ENCODE measurements around the gene RPL27A.

The RPL27A gene

DNA sequence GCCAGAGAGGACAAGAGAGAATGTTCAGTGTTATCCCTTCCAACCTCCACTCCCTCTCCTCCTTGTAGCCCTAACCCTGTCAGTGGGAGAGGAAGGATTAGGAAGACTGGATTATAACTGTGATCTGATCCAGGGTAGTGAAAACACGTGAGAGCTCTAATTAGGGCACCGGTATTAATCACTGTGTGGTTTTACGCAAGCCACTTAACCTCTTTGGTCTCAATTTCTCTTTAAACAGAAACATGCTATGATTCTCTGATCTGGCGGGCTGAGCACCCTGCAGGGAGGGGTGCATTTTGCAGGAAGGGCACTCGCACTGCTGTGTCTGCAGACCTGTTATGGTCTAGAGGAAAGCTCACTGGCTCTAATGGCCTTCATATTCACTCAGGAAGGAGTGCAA is 11.5 kb downstream of the RPL27A start:
- H3K4me3 ChIP-seq (ENCODE audit: control insufficient read depth, low read depth, low read length): no peak overlapping the region
- DNase-seq (ENCODE audit: low read depth): no peak
- TF ChIP-seq, protein P1, sequence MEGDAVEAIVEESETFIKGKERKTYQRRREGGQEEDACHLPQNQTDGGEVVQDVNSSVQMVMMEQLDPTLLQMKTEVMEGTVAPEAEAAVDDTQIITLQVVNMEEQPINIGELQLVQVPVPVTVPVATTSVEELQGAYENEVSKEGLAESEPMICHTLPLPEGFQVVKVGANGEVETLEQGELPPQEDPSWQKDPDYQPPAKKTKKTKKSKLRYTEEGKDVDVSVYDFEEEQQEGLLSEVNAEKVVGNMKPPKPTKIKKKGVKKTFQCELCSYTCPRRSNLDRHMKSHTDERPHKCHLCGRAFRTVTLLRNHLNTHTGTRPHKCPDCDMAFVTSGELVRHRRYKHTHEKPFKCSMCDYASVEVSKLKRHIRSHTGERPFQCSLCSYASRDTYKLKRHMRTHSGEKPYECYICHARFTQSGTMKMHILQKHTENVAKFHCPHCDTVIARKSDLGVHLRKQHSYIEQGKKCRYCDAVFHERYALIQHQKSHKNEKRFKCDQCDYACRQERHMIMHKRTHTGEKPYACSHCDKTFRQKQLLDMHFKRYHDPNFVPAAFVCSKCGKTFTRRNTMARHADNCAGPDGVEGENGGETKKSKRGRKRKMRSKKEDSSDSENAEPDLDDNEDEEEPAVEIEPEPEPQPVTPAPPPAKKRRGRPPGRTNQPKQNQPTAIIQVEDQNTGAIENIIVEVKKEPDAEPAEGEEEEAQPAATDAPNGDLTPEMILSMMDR (IDR thresholded peaks at IDR 0.05; ENCODE audit: control insufficient read depth, insufficient read depth, low read depth, low read length, missing control alignments): no peak

DNA sequence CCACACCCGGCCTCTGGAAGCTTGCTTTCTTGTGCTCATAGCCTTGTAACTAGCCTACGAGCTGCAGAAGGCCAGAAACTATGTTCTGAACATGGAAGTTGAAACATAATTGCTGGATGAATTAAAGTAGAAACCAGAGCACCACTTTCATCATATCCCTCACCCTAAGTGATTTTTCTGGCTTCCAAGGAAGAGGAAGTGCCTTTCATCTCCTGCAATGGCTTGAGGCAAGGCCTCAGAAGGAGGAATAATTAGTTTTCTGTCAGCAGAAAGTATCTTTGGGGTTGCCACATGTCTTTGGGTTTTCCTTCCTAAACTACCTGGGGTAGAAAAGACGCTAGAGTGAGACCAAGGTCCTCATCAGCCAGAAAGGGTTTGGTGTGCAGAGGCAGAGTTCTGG is 14.5 kb downstream of the RPL27A start:
- DNase-seq (ENCODE audit: low read depth): no peak
- no peak overlapping the region for H3K4me3 ChIP-seq (ENCODE audit: control insufficient read depth, low read depth, low read length)
- TF ChIP-seq, protein P1 (IDR thresholded peaks at IDR 0.05; ENCODE audit: control insufficient read depth, insufficient read depth, low read depth, low read length, missing control alignments): no peak

GRCh38 chr11:8698379-8698851 is 15.8 kb downstream of the RPL27A start:
- no peak overlapping the region for H3K4me3 ChIP-seq (ENCODE audit: control insufficient read depth, low read depth, low read length)
- TF ChIP-seq, protein P1 (IDR thresholded peaks at IDR 0.05; ENCODE audit: control insufficient read depth, insufficient read depth, low read depth, low read length, missing control alignments): no peak
- DNase-seq (ENCODE audit: low read depth): no peak

DNA sequence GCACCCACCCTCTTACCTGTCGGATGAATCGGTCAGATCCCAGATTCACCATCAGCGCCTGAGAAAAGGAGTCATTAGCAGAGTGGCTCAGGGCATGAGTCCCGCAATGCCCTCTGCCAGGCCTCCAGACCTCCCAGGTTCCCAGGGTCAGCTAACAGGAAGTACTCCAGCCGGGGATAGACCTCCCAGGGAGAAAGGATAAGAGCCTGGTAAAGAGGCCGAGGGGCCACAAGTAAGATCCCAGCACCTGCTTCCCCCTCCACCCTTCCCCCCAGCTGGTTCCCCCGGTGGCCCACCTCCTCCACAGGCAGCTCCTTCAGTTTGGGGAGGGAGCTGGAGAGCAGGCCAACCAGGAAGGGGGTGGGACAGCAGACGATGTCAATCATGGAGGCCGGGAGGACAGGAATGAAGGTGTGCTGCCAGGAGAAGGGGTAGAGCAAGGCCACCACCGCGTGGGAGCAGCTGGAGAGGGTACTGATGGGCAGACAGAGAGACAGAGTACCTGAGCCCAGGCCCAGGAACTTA is 16.4 kb downstream of the RPL27A start:
- DNase-seq (ENCODE audit: low read depth): no peak
- TF ChIP-seq, protein P1 (IDR thresholded peaks at IDR 0.05; ENCODE audit: control insufficient read depth, insufficient read depth, low read depth, low read length, missing control alignments): no peak
- H3K4me3 ChIP-seq (ENCODE audit: control insufficient read depth, low read depth, low read length): no peak overlapping the region

GRCh38 chr11:8699903-8700302 is 17.3 kb downstream of the RPL27A start:
- DNase-seq (ENCODE audit: low read depth): no peak

DNA sequence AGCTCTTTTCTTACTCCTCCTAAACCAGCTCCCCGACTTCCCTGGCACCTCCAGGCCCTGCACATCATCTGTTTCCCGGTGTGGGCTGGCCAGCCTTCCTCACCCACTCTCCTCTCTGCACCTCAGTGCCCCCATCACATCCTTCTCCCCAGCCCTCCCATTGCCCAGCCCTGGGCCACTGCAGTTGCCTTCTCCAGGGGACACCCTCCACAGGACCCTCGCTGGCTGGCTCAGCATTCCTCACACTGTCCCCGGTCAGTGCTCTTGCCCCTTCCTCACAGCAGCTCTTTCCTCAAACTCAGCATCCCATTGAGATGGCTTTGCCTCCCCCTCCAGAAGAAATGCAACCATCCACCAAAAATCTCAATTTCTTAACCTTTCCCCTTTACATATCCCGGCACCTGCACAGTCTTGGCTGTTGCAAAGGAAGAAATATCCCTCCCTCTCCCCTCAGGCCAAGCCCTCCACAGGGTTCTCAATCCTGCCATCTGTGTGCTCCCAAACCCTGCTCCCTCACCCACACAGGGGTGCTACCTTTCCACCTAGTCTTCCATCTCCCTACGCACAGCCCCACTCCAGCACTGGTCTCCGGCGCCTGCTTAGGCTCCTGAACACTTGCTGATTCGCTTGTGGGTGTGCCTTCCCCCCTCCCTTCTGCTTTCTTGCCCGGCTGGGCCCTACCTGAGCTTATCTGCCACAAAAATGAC is 19.5 kb downstream of the RPL27A start:
- TF ChIP-seq, protein P1 (IDR thresholded peaks at IDR 0.05; ENCODE audit: control insufficient read depth, insufficient read depth, low read depth, low read length, missing control alignments): no peak
- H3K4me3 ChIP-seq (ENCODE audit: control insufficient read depth, low read depth, low read length): no peak overlapping the region
- no peak for DNase-seq (ENCODE audit: low read depth)

More at GRCh38 chr11:8699903-8700302, 17.3 kb downstream of the RPL27A start:
- no peak overlapping the region for H3K4me3 ChIP-seq (ENCODE audit: control insufficient read depth, low read depth, low read length)
- TF ChIP-seq, protein P1 (IDR thresholded peaks at IDR 0.05; ENCODE audit: control insufficient read depth, insufficient read depth, low read depth, low read length, missing control alignments): no peak

Data from AG09309 (cell line).